Astrocyte (in vitro differentiated cells and primary cell): ENCODE measurements around the gene ELK1.

Experiments used
- CTCF ChIP-seq: IDR thresholded peaks from 2 replicates; pipeline ENCODE4 v1.5.1; 2011; ENCODE audit warnings: low read depth, mild to moderate bottlenecking, inconsistent platforms, low read length, moderate library complexity; ENCODE audit not compliant: insufficient read depth
- EZH2 ChIP-seq: IDR thresholded peaks from 2 replicates; pipeline ENCODE4 v1.6.1; 2012; ENCODE audit warnings: mild to moderate bottlenecking, low read length, inconsistent platforms; ENCODE audit not compliant: insufficient read depth

GRCh38 chrX:47674776-47675175, 24.4 kb upstream of the ELK1 start:
- TF ChIP-seq CTCF (no peak), EZH2 (no peak)
